ENCODE data around the gene CNP. TPM values are rescaled to one million over a fixed set of nuclear protein-coding genes. Genes with fewer than 3 reads are reported as not detected.
A peak's percentile ranks its signal among the peaks of the same experiment; 100 is the strongest.

The CNP gene
- total RNA-seq, 1 donor from 2014 or later = 72.9 TPM

DNA sequence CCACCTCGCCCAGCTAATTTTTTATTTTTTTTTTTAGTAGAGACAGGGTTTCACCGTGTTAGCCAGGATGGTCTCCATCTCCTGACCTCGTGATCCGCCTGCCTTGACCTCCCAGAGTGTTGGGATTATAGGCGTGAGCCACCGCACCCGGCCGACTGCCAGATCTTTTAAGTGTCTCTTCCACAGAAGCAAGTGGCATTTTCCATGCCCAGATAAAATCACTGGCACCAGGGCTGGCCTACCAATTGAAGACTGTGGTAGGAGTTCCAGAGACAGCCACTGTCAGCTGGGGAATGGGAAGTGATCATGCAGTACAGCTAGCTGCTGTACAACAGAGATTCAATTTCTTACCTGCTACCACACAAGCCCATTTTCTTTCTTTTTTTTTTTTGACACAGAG, 17.9 kb downstream of the CNP start:
- no peak for DNase-seq (ENCODE audit: low spot score in 2 of 2)
- Histone ChIP-seq H3K36me3 (peaks cover 89 to 96% of the 10 kb centered on the region in 2 donors), H3K27ac (no peak overlapping the region), H3K9me3 (no peaks in the 10 kb centered on the region), H3K27me3 (no peaks in the 10 kb centered on the region), H3K4me3 (no peak overlapping the region), H3K4me1 (no peaks in the 10 kb centered on the region)
- TF ChIP-seq CTCF (IDR thresholded peaks at IDR 0.05) = no peak
- intact Hi-C loops (cut with DNase I) = no loop called here

DNA sequence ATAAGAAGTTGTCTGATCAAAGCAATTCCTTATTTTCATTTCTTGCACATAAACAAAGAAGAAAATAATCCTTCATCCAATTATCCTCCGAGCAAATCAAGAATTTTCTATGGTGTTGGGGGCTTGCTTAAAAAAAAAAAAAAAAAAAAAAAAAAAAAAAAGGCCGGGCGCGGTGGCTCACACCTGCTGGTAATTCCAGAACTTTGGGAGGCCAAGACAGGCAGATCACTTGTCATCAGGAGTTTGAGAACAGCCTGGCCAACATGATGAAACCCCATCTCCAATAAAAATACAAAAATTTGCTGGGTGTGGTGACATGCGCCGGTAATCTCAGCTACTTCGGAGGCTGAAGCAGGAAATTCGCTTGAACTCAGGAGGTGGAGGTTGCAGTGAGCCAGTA, 19.3 kb downstream of the CNP start:
- intact Hi-C loops (cut with DNase I) = no loop called here
- no peaks in the 10 kb centered on the region for H3K27me3 ChIP-seq
- H3K9me3 ChIP-seq = no peaks in the 10 kb centered on the region
- no peak overlapping the region for H3K4me3 ChIP-seq
- DNase-seq (ENCODE audit: low spot score in 2 of 2) = no peak
- H3K4me1 ChIP-seq = no peaks in the 10 kb centered on the region
- no peak overlapping the region for H3K27ac ChIP-seq
- TF ChIP-seq CTCF (IDR thresholded peaks at IDR 0.05) = no peak
- H3K36me3 ChIP-seq = peaks cover 90 to 97% of the 10 kb centered on the region in 2 donors

DNA sequence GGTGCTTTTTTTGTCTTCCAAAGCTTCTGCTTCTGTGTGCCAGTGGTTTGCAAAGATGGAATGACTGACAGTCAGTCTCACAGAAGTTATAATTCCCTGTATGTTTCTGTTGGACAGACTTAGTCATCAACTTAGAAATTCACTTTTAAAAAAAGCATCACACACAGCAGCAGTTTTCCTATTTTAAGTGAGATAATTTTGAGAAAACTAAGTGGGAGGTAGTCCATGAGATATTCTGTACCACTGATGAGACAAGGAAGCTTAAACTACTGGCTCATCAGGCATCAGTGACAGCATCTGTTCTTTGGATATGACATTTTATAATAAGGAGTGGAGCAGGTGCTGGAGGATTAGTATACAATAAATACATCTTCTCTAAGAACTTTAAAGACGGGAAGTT, 20.0 kb downstream of the CNP start:
- H3K4me1 ChIP-seq = no peaks in the 10 kb centered on the region
- H3K36me3 ChIP-seq = peaks cover 89 to 97% of the 10 kb centered on the region in 2 donors
- intact Hi-C loops (cut with DNase I) = no loop called here
- H3K27me3 ChIP-seq = no peaks in the 10 kb centered on the region
- no peak for TF ChIP-seq CTCF (IDR thresholded peaks at IDR 0.05)
- H3K4me3 ChIP-seq = no peak overlapping the region
- no peak for DNase-seq (ENCODE audit: low spot score in 2 of 2)
- no peak overlapping the region for H3K27ac ChIP-seq
- H3K9me3 ChIP-seq = no peaks in the 10 kb centered on the region

DNA sequence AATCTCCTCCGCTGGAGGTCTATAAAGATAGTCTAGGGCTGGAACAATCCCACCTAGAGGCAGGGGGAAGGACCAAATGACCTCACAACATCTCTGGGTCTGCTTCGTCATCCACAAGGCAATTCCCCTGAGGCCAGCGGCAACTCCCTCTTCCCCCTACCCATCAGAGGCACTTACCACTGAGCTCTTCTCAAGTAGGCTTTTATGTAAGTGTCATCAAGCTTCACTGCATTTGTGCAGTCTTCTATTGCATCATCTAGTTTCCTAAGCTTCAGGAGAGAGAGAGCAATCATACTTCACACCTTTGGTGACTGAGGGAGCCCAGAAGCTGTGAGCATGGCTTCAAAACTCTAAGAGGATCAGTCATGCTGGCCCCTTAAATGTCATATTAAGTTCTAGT, 21.0 kb downstream of the CNP start:
- Histone ChIP-seq H3K27ac (no peak overlapping the region), H3K27me3 (no peaks in the 10 kb centered on the region), H3K9me3 (no peaks in the 10 kb centered on the region), H3K4me1 (no peaks in the 10 kb centered on the region), H3K4me3 (no peak overlapping the region), H3K36me3 (peaks cover 88 to 97% of the 10 kb centered on the region in 2 donors)
- peak in 1 of 2 donors; percentile 22 for DNase-seq (ENCODE audit: low spot score in 2 of 2)
- intact Hi-C loops (cut with DNase I) = no loop called here
- TF ChIP-seq CTCF (IDR thresholded peaks at IDR 0.05) = no peak

- Histone ChIP-seq H3K9me3 (no peaks in the 10 kb centered on the region), H3K4me3 (no peak overlapping the region), H3K4me1 (no peaks in the 10 kb centered on the region), H3K36me3 (peaks cover 82 to 97% of the 10 kb centered on the region in 2 donors), H3K27ac (no peak overlapping the region), H3K27me3 (no peaks in the 10 kb centered on the region)
- no peak for TF ChIP-seq CTCF (IDR thresholded peaks at IDR 0.05)
- intact Hi-C loops (cut with DNase I) = no loop called here
- DNase-seq (ENCODE audit: low spot score in 2 of 2) = no peak
These were observed 21.8 kb downstream of the CNP start for GRCh38 chr17:41988418-41988817.
